Spleen (tissue), 7 donors: ENCODE results near the gene PRAF2.
A peak's percentile ranks its signal among the peaks of the same experiment; 100 is the strongest.

ENCODE experiments used
- POLR2AphosphoS5 ChIP-seq, 3 donors: sonication (generic); formaldehyde crosslinking; IDR thresholded peaks; one replicate each; pipeline ENCODE4 v1.5.1; 2017; ENCODE audit warnings: antibody characterized with exemption in 3 of 3
- TF ChIP-seq, protein P1 (sequence below), 11 experiments: fragments of 200-600 bp in 7 of 11; fragments of 450-650 bp in 4 of 11; sonication (generic) in 4 of 11; IDR thresholded peaks in 8 of 11; conservative IDR thresholded peaks in 3 of 11; 1 replicate in 7 of 11; 2 replicates in 4 of 11; pipeline versions ENCODE4 v1.4.0 to v1.8.0; 2016 to 2021; ENCODE audit warnings: antibody characterized with exemption in 11 of 11, inconsistent platforms in 4 of 11, mild to moderate bottlenecking in 1 of 11
- donor health status: DM: no; HTN: no; CAD: no; lungs with moderate emphysema.
- donor health status: DM: no; HTN: no; CAD: no.
- donor health status: DM: no; HTN: no; CAD: no.

- TF ChIP-seq, protein P1, sequence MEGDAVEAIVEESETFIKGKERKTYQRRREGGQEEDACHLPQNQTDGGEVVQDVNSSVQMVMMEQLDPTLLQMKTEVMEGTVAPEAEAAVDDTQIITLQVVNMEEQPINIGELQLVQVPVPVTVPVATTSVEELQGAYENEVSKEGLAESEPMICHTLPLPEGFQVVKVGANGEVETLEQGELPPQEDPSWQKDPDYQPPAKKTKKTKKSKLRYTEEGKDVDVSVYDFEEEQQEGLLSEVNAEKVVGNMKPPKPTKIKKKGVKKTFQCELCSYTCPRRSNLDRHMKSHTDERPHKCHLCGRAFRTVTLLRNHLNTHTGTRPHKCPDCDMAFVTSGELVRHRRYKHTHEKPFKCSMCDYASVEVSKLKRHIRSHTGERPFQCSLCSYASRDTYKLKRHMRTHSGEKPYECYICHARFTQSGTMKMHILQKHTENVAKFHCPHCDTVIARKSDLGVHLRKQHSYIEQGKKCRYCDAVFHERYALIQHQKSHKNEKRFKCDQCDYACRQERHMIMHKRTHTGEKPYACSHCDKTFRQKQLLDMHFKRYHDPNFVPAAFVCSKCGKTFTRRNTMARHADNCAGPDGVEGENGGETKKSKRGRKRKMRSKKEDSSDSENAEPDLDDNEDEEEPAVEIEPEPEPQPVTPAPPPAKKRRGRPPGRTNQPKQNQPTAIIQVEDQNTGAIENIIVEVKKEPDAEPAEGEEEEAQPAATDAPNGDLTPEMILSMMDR (IDR thresholded peaks at IDR 0.05 in 8 of 11, conservative IDR thresholded peaks at IDR 0.05 in 3 of 11) = no peak
- peak in 1 of 3 donors; percentile 14 for TF ChIP-seq POLR2AphosphoS5 (IDR thresholded peaks at IDR 0.05)
Observed at GRCh38 chrX:49030283-49030682, 43.5 kb downstream of the PRAF2 start.
